ENCODE results near the gene SMIM33. TPM values are rescaled to one million over a fixed set of nuclear protein-coding genes. Genes with fewer than 3 reads are reported as not detected.
A peak's percentile ranks its signal among the peaks of the same experiment; 100 is the strongest.
"Not testable (repeated sequence)": the region's sequence is repeated elsewhere in the genome, so short reads cannot be mapped to it uniquely, and the experiment has no call there.

SMIM33 gene
- total RNA-seq, 1 donor from 2014 or later, result not detected

DNA sequence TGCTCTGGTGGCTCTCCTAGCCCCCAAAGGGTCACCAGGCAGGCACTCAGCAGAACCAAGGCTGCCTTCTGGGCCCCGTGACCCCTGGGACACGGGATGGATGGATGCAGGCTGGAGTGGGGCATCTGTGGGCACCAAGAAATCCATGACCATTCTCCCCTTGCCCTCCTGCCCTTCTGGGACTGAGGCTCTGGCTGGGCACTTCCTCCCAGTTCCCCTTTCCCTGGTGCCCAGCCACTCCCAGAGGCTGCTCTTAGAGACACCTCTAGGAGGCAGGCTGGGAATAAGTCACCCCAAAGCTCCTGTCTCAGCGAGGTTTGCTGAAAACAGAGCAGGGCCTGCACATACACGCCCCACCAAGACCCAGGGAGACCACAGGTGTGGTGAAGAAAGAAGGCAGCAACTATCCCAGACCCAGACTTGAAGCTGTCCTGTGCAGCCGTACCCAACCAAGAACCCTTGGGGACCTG lies 10.8 kb downstream of the SMIM33 start:
- H3K9ac ChIP-seq, result no peak overlapping the region
- H3F3A ChIP-seq (ENCODE audit: low read depth), result no peaks in the 10 kb centered on the region
- no peak overlapping the region for H3K4me3 ChIP-seq
- H3K9me3 Mint-ChIP-seq, result no peaks in the 10 kb centered on the region
- H3K27ac Mint-ChIP-seq, result no peak overlapping the region
- peaks cover 10% of the 10 kb centered on the region for H3K27me3 Mint-ChIP-seq (ENCODE audit: insufficient read depth, low read depth)
- no peaks in the 10 kb centered on the region for H3K36me3 Mint-ChIP-seq
- H3K4me1 Mint-ChIP-seq, result peaks cover 21% of the 10 kb centered on the region
- H3K4me1 ChIP-seq, result peaks cover 7% of the 10 kb centered on the region
- no peaks in the 10 kb centered on the region for H3K79me2 ChIP-seq (ENCODE audit: low read depth)
- H3K27ac ChIP-seq, result no peak overlapping the region
- no peak for TF ChIP-seq EZH2phosphoT487 (IDR thresholded peaks at IDR 0.05)
- no peak for TF ChIP-seq EZH2 (IDR thresholded peaks at IDR 0.05)
- TF ChIP-seq, protein P1, sequence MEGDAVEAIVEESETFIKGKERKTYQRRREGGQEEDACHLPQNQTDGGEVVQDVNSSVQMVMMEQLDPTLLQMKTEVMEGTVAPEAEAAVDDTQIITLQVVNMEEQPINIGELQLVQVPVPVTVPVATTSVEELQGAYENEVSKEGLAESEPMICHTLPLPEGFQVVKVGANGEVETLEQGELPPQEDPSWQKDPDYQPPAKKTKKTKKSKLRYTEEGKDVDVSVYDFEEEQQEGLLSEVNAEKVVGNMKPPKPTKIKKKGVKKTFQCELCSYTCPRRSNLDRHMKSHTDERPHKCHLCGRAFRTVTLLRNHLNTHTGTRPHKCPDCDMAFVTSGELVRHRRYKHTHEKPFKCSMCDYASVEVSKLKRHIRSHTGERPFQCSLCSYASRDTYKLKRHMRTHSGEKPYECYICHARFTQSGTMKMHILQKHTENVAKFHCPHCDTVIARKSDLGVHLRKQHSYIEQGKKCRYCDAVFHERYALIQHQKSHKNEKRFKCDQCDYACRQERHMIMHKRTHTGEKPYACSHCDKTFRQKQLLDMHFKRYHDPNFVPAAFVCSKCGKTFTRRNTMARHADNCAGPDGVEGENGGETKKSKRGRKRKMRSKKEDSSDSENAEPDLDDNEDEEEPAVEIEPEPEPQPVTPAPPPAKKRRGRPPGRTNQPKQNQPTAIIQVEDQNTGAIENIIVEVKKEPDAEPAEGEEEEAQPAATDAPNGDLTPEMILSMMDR (IDR thresholded peaks at IDR 0.05), result no peak
- DNase-seq (ENCODE audit: low spot score), result no peak
- no peaks in the 10 kb centered on the region for H3K36me3 ChIP-seq
- no peaks in the 10 kb centered on the region for H3K27me3 ChIP-seq
- H3K9me3 ChIP-seq (ENCODE audit: low read depth), result no peaks in the 10 kb centered on the region
- no peak overlapping the region for H2AFZ ChIP-seq (replicated peaks)
- no peak overlapping the region for H3K4me3 Mint-ChIP-seq
- H3K4me2 ChIP-seq, result no peak overlapping the region
- H4K20me1 ChIP-seq (ENCODE audit: low read depth), result no peaks in the 10 kb centered on the region

DNA sequence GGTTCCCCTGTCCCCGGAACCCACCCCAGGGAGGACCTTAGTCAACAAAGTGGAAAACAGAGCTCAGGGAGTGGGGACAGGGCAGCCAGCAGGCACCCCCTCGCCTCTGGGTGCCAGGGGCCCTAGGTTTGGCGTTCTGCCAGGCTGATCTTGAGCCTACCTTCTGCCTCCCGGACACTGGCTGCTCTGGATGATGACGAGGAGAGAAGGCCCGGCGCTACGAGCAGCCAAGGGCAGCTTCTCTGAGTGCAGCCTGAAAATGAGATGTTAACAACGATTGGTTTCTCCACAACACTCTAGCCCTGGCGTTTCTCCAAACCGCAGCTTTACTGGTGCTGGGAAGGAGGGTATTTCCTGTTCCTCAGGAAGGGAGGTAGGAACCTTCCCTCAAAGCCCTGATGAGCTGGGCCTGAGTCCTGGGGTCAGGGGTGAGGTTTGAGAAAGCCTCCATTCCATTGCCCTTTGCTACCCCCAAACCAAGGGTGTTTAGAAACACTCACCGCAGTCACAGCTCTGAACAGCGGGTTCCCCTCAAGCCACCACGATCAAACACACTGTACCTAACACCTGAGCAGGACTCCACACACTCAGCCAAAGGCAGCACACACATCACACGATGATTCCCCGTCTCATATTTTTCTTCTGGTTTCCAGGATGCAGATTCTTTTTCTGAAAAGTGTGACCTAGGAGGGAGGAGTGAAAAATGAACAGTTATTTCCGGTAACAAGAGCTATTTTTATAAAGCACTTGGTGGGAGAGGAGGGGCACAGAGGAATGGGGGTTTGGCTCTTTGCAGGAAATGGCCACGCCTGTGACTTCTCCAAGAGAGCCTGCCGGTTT lies 11.5 kb downstream of the SMIM33 start, which contains the start of gene STING1:
STING1 (minus strand) TSS at position 709 of the 840 bp plus-strand sequence. CDS start 1,054 bp downstream, outside the sequence.
- no peaks in the 10 kb centered on the region for H3K79me2 ChIP-seq (ENCODE audit: low read depth)
- H3K9me3 Mint-ChIP-seq, result no peaks in the 10 kb centered on the region
- H3K9me3 ChIP-seq (ENCODE audit: low read depth), result no peaks in the 10 kb centered on the region
- H3K4me3 ChIP-seq, result no peak within 1 kb of the TSS
- H4K20me1 ChIP-seq (ENCODE audit: low read depth), result no peaks in the 10 kb centered on the region
- TF ChIP-seq, protein P1 (IDR thresholded peaks at IDR 0.05), result no peak
- TF ChIP-seq EZH2phosphoT487 (IDR thresholded peaks at IDR 0.05) (no peak), EZH2 (IDR thresholded peaks at IDR 0.05) (no peak)
- H3K36me3 Mint-ChIP-seq, result no peaks in the 10 kb centered on the region
- no peaks in the 10 kb centered on the region for H3F3A ChIP-seq (ENCODE audit: low read depth)
- H3K27ac ChIP-seq, result no peak within 1 kb of the TSS
- H3K27ac Mint-ChIP-seq, result no peak within 1 kb of the TSS
- H3K36me3 ChIP-seq, result no peaks in the 10 kb centered on the region
- H3K9ac ChIP-seq, result no peak within 1 kb of the TSS
- H3K4me1 Mint-ChIP-seq, result peaks cover 24% of the 10 kb centered on the region
- no peak within 1 kb of the TSS for H3K4me2 ChIP-seq
- peaks cover 12% of the 10 kb centered on the region for H3K27me3 Mint-ChIP-seq (ENCODE audit: insufficient read depth, low read depth)
- no peaks in the 10 kb centered on the region for H3K27me3 ChIP-seq
- peaks cover 10% of the 10 kb centered on the region for H3K4me1 ChIP-seq
- DNase-seq (ENCODE audit: low spot score), result no peak
- H2AFZ ChIP-seq (replicated peaks), result no peak within 1 kb of the TSS
- H3K4me3 Mint-ChIP-seq, result no peak within 1 kb of the TSS

DNA sequence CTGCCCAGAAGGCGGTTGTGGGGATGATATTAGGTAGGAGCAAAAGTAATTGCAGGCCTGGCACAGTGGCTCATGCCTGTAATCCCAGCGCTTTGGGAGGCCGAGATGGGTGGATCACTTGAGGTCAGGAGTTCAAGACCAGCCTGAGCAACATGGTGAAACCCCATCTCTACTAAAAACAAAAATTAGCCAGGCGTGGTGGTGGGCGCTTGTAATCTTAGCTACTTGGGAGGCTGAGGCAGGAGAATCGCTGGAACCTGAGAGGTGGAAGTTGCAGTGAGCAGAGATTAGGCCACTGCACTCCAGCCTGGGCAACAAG lies 12.0 kb downstream of the SMIM33 start:
- not testable (repeated sequence) for H3K27ac ChIP-seq; DNase-seq (ENCODE audit: low spot score); H4K20me1 ChIP-seq (ENCODE audit: low read depth); H3K4me3 Mint-ChIP-seq; H3K36me3 ChIP-seq; H3K9me3 ChIP-seq (ENCODE audit: low read depth); H3K27ac Mint-ChIP-seq; H2AFZ ChIP-seq (replicated peaks); H3K9me3 Mint-ChIP-seq; H3K4me1 ChIP-seq; H3F3A ChIP-seq (ENCODE audit: low read depth); H3K27me3 ChIP-seq; H3K4me2 ChIP-seq; H3K36me3 Mint-ChIP-seq; H3K4me3 ChIP-seq; H3K9ac ChIP-seq; H3K79me2 ChIP-seq (ENCODE audit: low read depth)
- Mint-ChIP-seq H3K4me1 (peaks cover 24% of the 10 kb centered on the region), H3K27me3 (ENCODE audit: insufficient read depth, low read depth) (peaks cover 12% of the 10 kb centered on the region)

DNA sequence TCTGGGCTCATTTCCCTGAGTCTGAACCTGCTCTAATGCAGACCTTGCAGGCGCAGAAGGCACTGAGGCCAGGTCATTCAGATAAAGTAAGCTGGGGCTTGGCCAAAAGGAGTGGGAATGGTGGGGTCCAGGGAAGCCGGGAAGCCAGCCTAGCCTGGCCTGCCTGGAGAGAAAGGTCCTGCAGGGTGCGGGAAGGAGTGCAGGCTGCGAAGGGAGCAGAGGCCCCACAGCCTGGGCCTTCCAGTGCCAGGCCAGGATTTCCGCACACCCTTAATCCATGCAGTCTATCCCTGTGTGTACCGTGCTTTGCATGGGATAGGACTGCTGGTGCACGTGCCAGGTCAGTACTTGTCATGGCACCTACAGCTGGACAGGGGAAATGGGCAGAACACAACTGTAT lies 15.4 kb downstream of the SMIM33 start:
- Mint-ChIP-seq H3K4me1 (peaks cover 15% of the 10 kb centered on the region), H3K27ac (no peak overlapping the region), H3K9me3 (no peaks in the 10 kb centered on the region), H3K27me3 (ENCODE audit: insufficient read depth, low read depth) (peaks cover 16% of the 10 kb centered on the region), H3K4me3 (no peak overlapping the region), H3K36me3 (no peaks in the 10 kb centered on the region)
- Histone ChIP-seq H3K4me2 (peak overlapping the region; percentile 4), H3K79me2 (ENCODE audit: low read depth) (no peaks in the 10 kb centered on the region), H4K20me1 (ENCODE audit: low read depth) (no peaks in the 10 kb centered on the region), H3K4me3 (no peak overlapping the region), H3K27me3 (no peaks in the 10 kb centered on the region), H3K4me1 (peaks cover 10% of the 10 kb centered on the region), H3F3A (ENCODE audit: low read depth) (no peaks in the 10 kb centered on the region), H3K9me3 (ENCODE audit: low read depth) (no peaks in the 10 kb centered on the region), H2AFZ (replicated peaks) (peak overlapping the region; percentile 80), H3K9ac (no peak overlapping the region), H3K27ac (no peak overlapping the region), H3K36me3 (no peaks in the 10 kb centered on the region)
- DNase-seq (ENCODE audit: low spot score), result peak; percentile 49
- TF ChIP-seq EZH2phosphoT487 (IDR thresholded peaks at IDR 0.05), result no peak
- TF ChIP-seq EZH2 (IDR thresholded peaks at IDR 0.05), result no peak
- TF ChIP-seq, protein P1 (IDR thresholded peaks at IDR 0.05), result no peak
